ENCODE data around the gene ZNF530. TPM values are rescaled to one million over a fixed set of nuclear protein-coding genes. Genes with fewer than 3 reads are reported as not detected.
A peak's percentile ranks its signal among the peaks of the same experiment; 100 is the strongest.

ZNF530 gene
- total RNA-seq (2022) (8.2 and 10.4 TPM in 2 replicates), Bru-seq, nascent RNA (percentile 70 among the genes with signal in this experiment), BruChase-seq, experiment 1, labeled RNA remaining after a 6-hour chase (percentile 61 among the genes with signal in this experiment), BruChase-seq, experiment 2, labeled RNA remaining after a 2-hour chase (percentile 67 among the genes with signal in this experiment)
- long read RNA-seq, partial matches to known transcripts = 0 of 8 reads
- long read RNA-seq, other reads (novel, unspliced or antisense) = 4 of 8 reads

DNA sequence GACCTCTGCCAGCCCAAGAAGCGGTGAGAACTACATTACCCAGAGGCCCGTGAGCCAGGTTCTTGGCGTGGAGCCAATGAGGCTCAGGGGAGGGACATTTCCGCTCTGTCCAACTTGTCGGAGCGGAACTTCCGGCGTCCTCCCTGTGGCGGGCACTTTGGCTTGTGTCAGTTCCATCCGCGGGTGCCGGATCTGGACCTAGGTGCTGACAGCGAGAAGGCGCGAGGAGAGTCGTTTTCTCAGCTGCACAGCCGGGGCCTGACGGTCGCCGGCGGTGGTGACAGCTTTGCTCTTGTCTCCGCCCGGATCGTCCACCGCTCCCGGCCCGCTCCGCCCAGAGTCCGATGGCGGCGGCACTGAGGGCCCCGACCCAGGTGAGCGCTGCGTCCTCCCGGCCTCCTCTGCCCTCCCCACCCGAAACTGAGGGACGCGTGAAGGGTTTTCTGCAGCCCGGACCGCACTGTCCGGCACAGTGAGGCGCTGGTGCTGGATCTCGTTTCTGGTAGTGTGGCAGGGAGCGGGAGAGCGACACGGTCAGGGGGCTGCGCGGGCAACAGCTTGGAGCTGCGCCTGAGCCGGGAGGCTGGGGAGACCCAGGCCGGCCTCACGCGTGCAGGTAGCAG lies at the start of gene ZNF530:
ZNF530 (plus strand) TSS at position 125 of the 623 bp plus-strand sequence. CDS start 4,461 bp downstream, outside the sequence.
- Mint-ChIP-seq H3K36me3 (ENCODE audit: insufficient read depth, unreplicated experiment) (peaks cover 14% of the 10 kb centered on the region), H3K9me3 (ENCODE audit: low read depth, unreplicated experiment) (peaks cover 35% of the 10 kb centered on the region), H3K4me3 (ENCODE audit: low read depth, unreplicated experiment) (peak within 1 kb of the TSS; percentile 80), H3K27me3 (ENCODE audit: unreplicated experiment) (no peaks in the 10 kb centered on the region), H3K4me1 (ENCODE audit: low read depth, unreplicated experiment) (peaks cover 12% of the 10 kb centered on the region), H3K27ac (ENCODE audit: unreplicated experiment) (peak within 1 kb of the TSS; percentile 46)
- TF ChIP-seq, protein P1, sequence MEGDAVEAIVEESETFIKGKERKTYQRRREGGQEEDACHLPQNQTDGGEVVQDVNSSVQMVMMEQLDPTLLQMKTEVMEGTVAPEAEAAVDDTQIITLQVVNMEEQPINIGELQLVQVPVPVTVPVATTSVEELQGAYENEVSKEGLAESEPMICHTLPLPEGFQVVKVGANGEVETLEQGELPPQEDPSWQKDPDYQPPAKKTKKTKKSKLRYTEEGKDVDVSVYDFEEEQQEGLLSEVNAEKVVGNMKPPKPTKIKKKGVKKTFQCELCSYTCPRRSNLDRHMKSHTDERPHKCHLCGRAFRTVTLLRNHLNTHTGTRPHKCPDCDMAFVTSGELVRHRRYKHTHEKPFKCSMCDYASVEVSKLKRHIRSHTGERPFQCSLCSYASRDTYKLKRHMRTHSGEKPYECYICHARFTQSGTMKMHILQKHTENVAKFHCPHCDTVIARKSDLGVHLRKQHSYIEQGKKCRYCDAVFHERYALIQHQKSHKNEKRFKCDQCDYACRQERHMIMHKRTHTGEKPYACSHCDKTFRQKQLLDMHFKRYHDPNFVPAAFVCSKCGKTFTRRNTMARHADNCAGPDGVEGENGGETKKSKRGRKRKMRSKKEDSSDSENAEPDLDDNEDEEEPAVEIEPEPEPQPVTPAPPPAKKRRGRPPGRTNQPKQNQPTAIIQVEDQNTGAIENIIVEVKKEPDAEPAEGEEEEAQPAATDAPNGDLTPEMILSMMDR (IDR thresholded peaks at IDR 0.05; ENCODE audit: unreplicated experiment) = no peak
- no TSS peak for BruUV-seq (replicated peaks)
- intact Hi-C loops (cut with micrococcal nuclease; ENCODE audit: unreplicated experiment) = no loop called here
- DNase-seq = peak; percentile 96
- CTCF ChIA-PET = interaction anchor here (0.7 kb wide), 1 partner anchor 19 kb away, joined by 4 read pairs; no protein-coding TSS in a partner anchor

DNA sequence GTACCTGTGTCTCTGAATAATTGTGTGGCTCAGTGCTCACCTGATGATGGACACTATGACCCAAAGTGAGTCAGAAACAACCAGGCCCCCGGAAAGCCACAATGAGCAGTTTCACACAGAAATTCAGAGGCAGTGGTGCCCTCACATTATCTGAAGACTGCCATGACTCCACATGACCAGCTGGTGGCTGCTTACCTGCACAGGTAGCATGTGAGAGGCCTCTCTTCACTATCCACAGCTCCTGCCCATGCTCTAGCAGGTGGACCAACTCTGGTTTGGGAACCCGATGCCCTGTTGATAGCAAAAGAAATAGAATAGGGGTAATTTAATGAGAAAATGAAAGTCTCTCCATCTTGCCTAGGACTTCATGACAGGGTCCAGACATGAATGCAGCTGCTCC lies 47.3 kb upstream of the ZNF530 start:
- TF ChIP-seq, protein P1 (IDR thresholded peaks at IDR 0.05; ENCODE audit: unreplicated experiment) = no peak
- no peak overlapping the region for H3K27ac Mint-ChIP-seq (ENCODE audit: unreplicated experiment)
- H3K27me3 Mint-ChIP-seq (ENCODE audit: unreplicated experiment) = no peaks in the 10 kb centered on the region
- H3K4me1 Mint-ChIP-seq (ENCODE audit: low read depth, unreplicated experiment) = no peaks in the 10 kb centered on the region
- CTCF ChIA-PET = no interaction called here
- H3K4me3 Mint-ChIP-seq (ENCODE audit: low read depth, unreplicated experiment) = no peak overlapping the region
- BruUV-seq (replicated peaks) = no TSS peak
- peaks cover 76% of the 10 kb centered on the region for H3K36me3 Mint-ChIP-seq (ENCODE audit: insufficient read depth, unreplicated experiment)
- intact Hi-C loops (cut with micrococcal nuclease; ENCODE audit: unreplicated experiment) = no loop called here
- no peak for DNase-seq
- H3K9me3 Mint-ChIP-seq (ENCODE audit: low read depth, unreplicated experiment) = peaks cover 32% of the 10 kb centered on the region

DNA sequence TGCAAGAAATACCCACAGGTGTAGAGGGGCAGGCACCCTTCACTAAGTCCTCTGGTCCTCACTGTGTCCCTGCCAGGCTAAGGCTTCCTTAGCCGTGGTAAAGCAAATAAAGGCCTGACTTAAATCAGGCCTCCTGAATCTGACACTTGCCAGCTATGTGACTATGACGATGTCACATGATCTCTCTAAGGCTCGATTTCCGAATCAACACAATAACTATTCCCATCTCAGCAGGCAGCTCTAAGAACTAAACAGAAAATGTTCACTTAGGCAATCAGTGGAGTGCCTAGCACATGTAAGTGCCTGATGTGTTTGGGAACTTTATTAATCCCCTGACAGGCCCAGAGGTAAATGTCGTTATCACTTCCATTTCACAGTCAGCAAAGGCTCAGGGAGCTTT lies 42.0 kb upstream of the ZNF530 start:
- Mint-ChIP-seq H3K27me3 (ENCODE audit: unreplicated experiment) (no peaks in the 10 kb centered on the region), H3K4me1 (ENCODE audit: low read depth, unreplicated experiment) (peaks cover 11% of the 10 kb centered on the region), H3K36me3 (ENCODE audit: insufficient read depth, unreplicated experiment) (peaks cover 60% of the 10 kb centered on the region), H3K9me3 (ENCODE audit: low read depth, unreplicated experiment) (peaks cover 25% of the 10 kb centered on the region), H3K27ac (ENCODE audit: unreplicated experiment) (no peak overlapping the region), H3K4me3 (ENCODE audit: low read depth, unreplicated experiment) (peak overlapping the region; percentile 97)
- CTCF ChIA-PET = interaction anchor here (0.6 kb wide), 1 partner anchor 336 kb away, joined by 3 read pairs; no protein-coding TSS in a partner anchor
- BruUV-seq (replicated peaks) = no TSS peak
- TF ChIP-seq, protein P1 (IDR thresholded peaks at IDR 0.05; ENCODE audit: unreplicated experiment) = no peak
- DNase-seq = no peak
- intact Hi-C loops (cut with micrococcal nuclease; ENCODE audit: unreplicated experiment) = no loop called here

DNA sequence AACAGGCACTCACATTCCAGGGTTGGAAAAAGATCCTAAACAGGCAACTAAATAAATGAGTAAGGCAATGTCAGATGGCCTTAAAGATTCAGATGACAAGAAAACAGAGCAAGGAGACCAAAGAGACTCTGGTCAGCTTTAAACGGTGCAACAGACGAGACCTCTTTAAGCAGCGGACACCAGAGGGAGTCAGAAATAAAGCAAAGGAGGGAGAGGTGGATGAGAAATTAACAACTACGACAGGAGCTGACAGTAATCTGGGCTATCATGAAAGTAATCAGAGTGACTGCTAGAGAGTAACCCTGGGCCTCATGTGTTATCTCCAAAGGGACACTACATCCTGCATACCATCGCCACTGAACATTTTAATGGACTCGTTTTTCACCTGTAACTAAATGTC lies 41.2 kb upstream of the ZNF530 start:
- CTCF ChIA-PET = no interaction called here
- TF ChIP-seq, protein P1 (IDR thresholded peaks at IDR 0.05; ENCODE audit: unreplicated experiment) = no peak
- H3K9me3 Mint-ChIP-seq (ENCODE audit: low read depth, unreplicated experiment) = peaks cover 26% of the 10 kb centered on the region
- H3K27ac Mint-ChIP-seq (ENCODE audit: unreplicated experiment) = peak overlapping the region; percentile 93
- peak overlapping the region; percentile 97 for H3K4me3 Mint-ChIP-seq (ENCODE audit: low read depth, unreplicated experiment)
- no peaks in the 10 kb centered on the region for H3K27me3 Mint-ChIP-seq (ENCODE audit: unreplicated experiment)
- H3K36me3 Mint-ChIP-seq (ENCODE audit: insufficient read depth, unreplicated experiment) = peaks cover 51% of the 10 kb centered on the region
- H3K4me1 Mint-ChIP-seq (ENCODE audit: low read depth, unreplicated experiment) = peaks cover 11% of the 10 kb centered on the region
- DNase-seq = no peak
- intact Hi-C loops (cut with micrococcal nuclease; ENCODE audit: unreplicated experiment) = no loop called here
- BruUV-seq (replicated peaks) = no TSS peak
